ENCODE data around the gene CD63. TPM values are rescaled to one million over a fixed set of nuclear protein-coding genes. Genes with fewer than 3 reads are reported as not detected.
A peak's percentile ranks its signal among the peaks of the same experiment; 100 is the strongest.
"Not testable (repeated sequence)": the region's sequence is repeated elsewhere in the genome, so short reads cannot be mapped to it uniquely, and the experiment has no call there.

Gene CD63, protein sequence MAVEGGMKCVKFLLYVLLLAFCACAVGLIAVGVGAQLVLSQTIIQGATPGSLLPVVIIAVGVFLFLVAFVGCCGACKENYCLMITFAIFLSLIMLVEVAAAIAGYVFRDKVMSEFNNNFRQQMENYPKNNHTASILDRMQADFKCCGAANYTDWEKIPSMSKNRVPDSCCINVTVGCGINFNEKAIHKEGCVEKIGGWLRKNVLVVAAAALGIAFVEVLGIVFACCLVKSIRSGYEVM
- total RNA-seq = 100 to 1,000 TPM; 177 to 185 TPM

GRCh38 chr12:55728939-55729818 is at the start of gene CD63:
TSS of gene CD63 (minus strand) at chr12:55729009. CDS start at chr12:55728341, 668 bp downstream.
- H3K27ac Mint-ChIP-seq = peak within 1 kb of the TSS; percentile 85
- peak; percentile 67 for DNase-seq
- peaks cover 12% of the 10 kb centered on the region for H3K36me3 Mint-ChIP-seq (ENCODE audit: low read depth)
- POLR2A ChIA-PET = interaction anchor here (0.7 to 3.0 kb wide), 17 partner anchors 9 to 374 kb away, joined by 3 to 84 read pairs (median 5); partner anchors contain the start of genes BLOC1S1, DGKA, DNAJC14 and ORMDL2
- H3K9me3 Mint-ChIP-seq = no peaks in the 10 kb centered on the region
- H3K4me1 Mint-ChIP-seq = peaks cover 44% of the 10 kb centered on the region
- H3K4me3 Mint-ChIP-seq = peak within 1 kb of the TSS; percentile 87
- CTCF ChIA-PET = interaction anchor here (0.6 to 3.0 kb wide), 10 partner anchors 9 to 204 kb away, joined by 3 to 54 read pairs (median 4); partner anchors contain the start of genes BLOC1S1, ORMDL2, RDH5 and SARNP
- H3K27me3 Mint-ChIP-seq = no peaks in the 10 kb centered on the region

DNA sequence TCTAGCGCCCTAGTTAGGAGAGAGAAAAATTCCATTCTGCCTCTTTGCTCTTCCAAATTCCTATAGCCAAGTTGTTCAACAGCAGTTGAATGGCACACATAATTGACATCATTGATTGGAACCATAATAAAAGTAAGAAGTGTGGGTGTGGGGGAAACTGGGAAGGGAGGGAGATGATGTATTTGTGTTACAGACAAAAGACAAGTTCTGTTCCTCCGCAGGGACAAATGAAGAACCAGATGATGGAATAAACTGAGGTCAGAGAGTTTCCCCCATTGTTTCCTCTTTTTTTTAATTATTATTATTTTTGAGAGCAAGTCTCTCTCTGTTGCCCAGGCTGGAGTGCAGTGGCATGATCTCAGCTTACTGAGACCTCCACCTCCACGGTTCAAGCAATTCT is 49.0 kb upstream of the CD63 start:
- ChIA-PET POLR2A (no interaction called here), CTCF (no interaction called here)
- no peak for DNase-seq
- peaks cover 21% of the 10 kb centered on the region for H3K4me1 Mint-ChIP-seq
- H3K36me3 Mint-ChIP-seq (ENCODE audit: low read depth) = peaks cover 53% of the 10 kb centered on the region
- no peak overlapping the region for H3K4me3 Mint-ChIP-seq
- H3K9me3 Mint-ChIP-seq = no peaks in the 10 kb centered on the region
- H3K27ac Mint-ChIP-seq = no peak overlapping the region
- no peaks in the 10 kb centered on the region for H3K27me3 Mint-ChIP-seq

DNA sequence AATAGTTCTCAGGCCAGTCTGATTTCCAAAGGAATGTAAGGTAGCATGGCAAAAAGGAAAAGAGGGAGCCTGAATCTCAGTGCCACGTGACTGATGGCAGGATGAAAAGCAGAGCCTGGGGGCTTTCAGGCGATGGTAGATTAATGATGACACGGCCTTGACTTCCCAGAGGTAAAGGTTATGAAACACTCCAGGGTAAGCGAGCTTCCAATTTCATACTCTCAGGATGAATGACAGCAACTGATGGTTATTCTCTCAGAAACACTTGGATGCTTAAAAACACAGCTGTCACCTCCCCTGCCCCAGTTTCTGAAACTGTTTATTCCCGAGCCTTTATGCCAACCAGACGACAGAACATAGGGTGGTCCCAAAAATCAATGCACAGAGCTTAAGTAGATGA is 42.9 kb upstream of the CD63 start:
- Mint-ChIP-seq H3K4me3 (no peak overlapping the region), H3K27me3 (no peaks in the 10 kb centered on the region), H3K4me1 (peaks cover 9% of the 10 kb centered on the region), H3K36me3 (ENCODE audit: low read depth) (peaks cover 39% of the 10 kb centered on the region), H3K27ac (no peak overlapping the region), H3K9me3 (no peaks in the 10 kb centered on the region)
- ChIA-PET POLR2A (interaction anchor here (1.2 to 2.4 kb wide), 2 partner anchors 9 to 156 kb away, joined by 3 to 6 read pairs; partner anchors contain the start of gene PYM1), CTCF (interaction anchor here (1.3 kb wide), 1 partner anchor 46 kb away, joined by 3 read pairs; the partner anchor contains the start of genes ORMDL2 and SARNP)
- DNase-seq = no peak

- Mint-ChIP-seq H3K9me3 (no peaks in the 10 kb centered on the region), H3K36me3 (ENCODE audit: low read depth) (peaks cover 41% of the 10 kb centered on the region), H3K27me3 (no peaks in the 10 kb centered on the region), H3K27ac (no peak overlapping the region), H3K4me1 (peaks cover 3% of the 10 kb centered on the region), H3K4me3 (no peak overlapping the region)
- ChIA-PET CTCF (no interaction called here), POLR2A (no interaction called here)
- no peak for DNase-seq
These were observed 38.3 kb upstream of the CD63 start for GRCh38 chr12:55767156-55767555.

DNA sequence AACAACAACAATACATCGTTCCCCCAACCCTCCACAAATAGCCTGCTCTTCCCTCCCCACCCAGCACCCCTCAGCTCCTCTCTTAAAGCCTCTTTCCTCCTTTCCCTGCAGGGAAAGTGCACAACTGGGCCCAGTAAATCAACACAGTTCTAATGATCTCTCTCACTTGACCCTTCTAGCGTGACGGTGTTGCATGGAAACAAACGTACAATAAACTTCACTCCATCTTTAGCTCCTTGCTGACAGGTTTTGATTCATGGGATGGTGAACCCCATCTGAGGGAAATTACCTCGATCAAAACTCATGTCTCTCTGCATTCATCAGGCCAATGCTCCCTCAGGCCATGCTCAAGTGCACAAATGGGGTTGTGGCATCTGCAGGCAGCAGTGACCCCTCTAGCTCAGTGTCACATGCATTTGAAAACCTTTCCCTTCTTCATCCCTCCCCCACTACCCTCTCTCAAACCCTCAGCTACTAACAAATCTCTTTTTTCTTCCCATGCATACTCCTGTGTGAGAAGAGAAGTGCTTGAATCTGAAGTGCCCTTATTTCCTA is 37.0 kb upstream of the CD63 start:
- ChIA-PET POLR2A (no interaction called here), CTCF (interaction anchor here (1.3 to 1.5 kb wide), 2 partner anchors 24 to 52 kb away, joined by 4 read pairs; partner anchors contain the start of genes ORMDL2 and SARNP)
- H3K27ac Mint-ChIP-seq = no peak overlapping the region
- no peaks in the 10 kb centered on the region for H3K9me3 Mint-ChIP-seq
- no peak for DNase-seq
- H3K27me3 Mint-ChIP-seq = no peaks in the 10 kb centered on the region
- peaks cover 8% of the 10 kb centered on the region for H3K4me1 Mint-ChIP-seq
- no peak overlapping the region for H3K4me3 Mint-ChIP-seq
- H3K36me3 Mint-ChIP-seq (ENCODE audit: low read depth) = peaks cover 37% of the 10 kb centered on the region

DNA sequence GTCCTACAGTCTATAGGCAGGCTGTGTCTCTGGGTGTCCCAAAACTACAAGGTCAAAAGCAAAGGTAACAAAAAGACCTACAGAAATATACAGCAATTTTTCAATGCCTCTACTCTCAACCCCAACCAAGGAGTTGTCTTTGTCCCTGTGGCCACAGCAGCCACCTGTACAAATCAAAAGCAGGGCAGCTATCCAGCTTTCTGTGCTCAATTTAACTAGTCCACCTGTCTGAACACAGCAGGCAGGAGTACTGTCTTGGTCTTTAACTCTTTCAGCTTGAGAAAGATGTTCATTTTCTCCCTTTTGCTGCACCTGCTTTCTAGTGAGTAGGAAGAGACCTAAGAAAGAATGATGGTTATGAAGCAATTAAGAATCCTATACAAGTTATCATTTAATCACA is 33.8 kb upstream of the CD63 start:
- no peak overlapping the region for H3K27ac Mint-ChIP-seq
- no peaks in the 10 kb centered on the region for H3K9me3 Mint-ChIP-seq
- H3K4me1 Mint-ChIP-seq = peaks cover 14% of the 10 kb centered on the region
- H3K4me3 Mint-ChIP-seq = no peak overlapping the region
- peaks cover 57% of the 10 kb centered on the region for H3K36me3 Mint-ChIP-seq (ENCODE audit: low read depth)
- DNase-seq = no peak
- ChIA-PET POLR2A (interaction anchor here (1.7 kb wide), 1 partner anchor 10 kb away, joined by 6 read pairs; no protein-coding TSS in a partner anchor), CTCF (interaction anchor here (0.6 to 1.0 kb wide), 2 partner anchors 24 to 176 kb away, joined by 3 read pairs; no protein-coding TSS in a partner anchor)
- H3K27me3 Mint-ChIP-seq = no peaks in the 10 kb centered on the region

DNA sequence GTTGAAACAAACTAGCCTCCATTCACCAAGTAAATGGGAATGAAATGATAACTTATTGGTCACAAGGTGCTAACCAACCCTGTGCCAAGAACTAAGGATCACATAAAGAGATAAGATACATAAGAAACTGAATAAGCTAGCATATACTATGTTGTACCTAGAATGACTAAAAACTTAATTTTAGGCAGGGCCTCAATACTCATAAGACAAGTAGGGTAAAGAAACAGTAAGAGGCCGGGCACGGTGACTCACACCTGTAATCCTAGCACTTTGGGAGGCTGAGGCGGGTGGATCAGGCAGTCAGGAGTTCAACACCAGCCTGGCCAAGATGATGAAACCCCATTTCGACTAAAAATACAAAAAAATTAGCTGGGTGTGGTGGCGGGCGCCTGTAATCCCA is 31.9 kb upstream of the CD63 start:
- H3K27ac Mint-ChIP-seq = peak overlapping the region; percentile 64
- H3K36me3 Mint-ChIP-seq (ENCODE audit: low read depth) = peaks cover 65% of the 10 kb centered on the region

DNA sequence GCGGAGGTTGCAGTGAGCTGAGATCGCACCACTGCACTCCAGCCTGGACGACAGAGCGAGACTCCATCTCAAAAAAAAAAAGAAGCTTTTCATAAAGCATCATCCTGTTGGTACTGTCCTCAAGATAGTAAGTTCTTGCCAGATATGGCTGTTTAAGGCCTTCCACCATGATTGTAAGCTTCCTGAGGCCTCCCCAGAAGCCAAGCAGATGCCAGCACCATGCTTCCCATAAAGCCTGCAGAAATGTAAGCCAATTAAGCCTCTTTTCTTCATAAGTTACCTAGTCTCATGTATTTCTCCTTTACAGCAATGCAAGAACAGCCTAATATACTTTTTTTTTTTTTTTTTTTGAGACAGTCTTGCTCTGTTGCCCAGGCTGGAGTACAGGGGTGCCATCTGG is 29.8 kb upstream of the CD63 start:
- CTCF ChIA-PET, H3K4me3 Mint-ChIP-seq, DNase-seq, H3K27me3 Mint-ChIP-seq, H3K27ac Mint-ChIP-seq, H3K9me3 Mint-ChIP-seq: not testable (repeated sequence)
- Mint-ChIP-seq H3K36me3 (ENCODE audit: low read depth) (peaks cover 73% of the 10 kb centered on the region), H3K4me1 (peaks cover 14% of the 10 kb centered on the region)
- POLR2A ChIA-PET = interaction anchor here (0.7 to 1.6 kb wide), 2 partner anchors 11 to 71 kb away, joined by 3 to 4 read pairs; no protein-coding TSS in a partner anchor

More for the DNA sequence above, 31.9 kb upstream of the CD63 start:
- Mint-ChIP-seq H3K9me3 (no peaks in the 10 kb centered on the region), H3K27me3 (no peaks in the 10 kb centered on the region), H3K4me1 (peaks cover 14% of the 10 kb centered on the region), H3K4me3 (no peak overlapping the region)
- no peak for DNase-seq
- ChIA-PET POLR2A (no interaction called here), CTCF (interaction anchor here (1.1 kb wide), 2 partner anchors 22 to 30 kb away, joined by 4 read pairs; no protein-coding TSS in a partner anchor)

- H3K9me3 Mint-ChIP-seq = no peaks in the 10 kb centered on the region
- H3K4me3 Mint-ChIP-seq = no peak overlapping the region
- peaks cover 14% of the 10 kb centered on the region for H3K4me1 Mint-ChIP-seq
- peaks cover 77% of the 10 kb centered on the region for H3K36me3 Mint-ChIP-seq (ENCODE audit: low read depth)
- ChIA-PET POLR2A (interaction anchor here (1.6 to 1.9 kb wide), 2 partner anchors 10 to 72 kb away, joined by 3 to 8 read pairs; no protein-coding TSS in a partner anchor), CTCF (no interaction called here)
- H3K27ac Mint-ChIP-seq = peak overlapping the region; percentile 42
- H3K27me3 Mint-ChIP-seq = no peaks in the 10 kb centered on the region
- DNase-seq = no peak
These were observed 28.9 kb upstream of the CD63 start for GRCh38 chr12:55757701-55758100.

DNA sequence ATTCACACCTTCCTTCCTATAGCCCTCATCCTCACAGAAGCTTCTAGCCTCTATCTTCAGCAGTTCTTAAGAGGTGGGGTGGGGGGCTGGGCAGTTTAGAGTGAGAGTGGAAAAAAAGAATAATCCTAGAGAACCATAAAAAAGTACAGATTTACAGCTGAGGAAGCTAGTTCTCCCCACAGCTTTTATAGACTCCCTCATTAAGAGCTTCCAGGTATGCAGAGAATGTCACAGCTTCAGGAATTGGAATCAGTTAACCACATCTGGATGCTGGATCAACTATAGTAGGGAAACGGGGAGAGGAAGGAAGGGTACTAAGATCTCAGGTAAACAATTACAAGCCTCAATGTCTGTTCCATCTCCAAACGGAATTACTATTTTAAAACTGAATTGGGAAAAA is 26.4 kb upstream of the CD63 start:
- Mint-ChIP-seq H3K9me3 (no peaks in the 10 kb centered on the region), H3K4me1 (peaks cover 2% of the 10 kb centered on the region), H3K4me3 (no peak overlapping the region), H3K36me3 (ENCODE audit: low read depth) (peaks cover 71% of the 10 kb centered on the region), H3K27me3 (no peaks in the 10 kb centered on the region), H3K27ac (no peak overlapping the region)
- DNase-seq = no peak
- POLR2A ChIA-PET = interaction anchor here (3.2 kb wide), 1 partner anchor 11 kb away, joined by 12 read pairs; no protein-coding TSS in a partner anchor
- CTCF ChIA-PET = interaction anchor here (0.8 to 3.1 kb wide), 2 partner anchors 11 to 17 kb away, joined by 3 to 18 read pairs; no protein-coding TSS in a partner anchor

- DNase-seq = no peak
- H3K27me3 Mint-ChIP-seq = no peaks in the 10 kb centered on the region
- H3K4me3 Mint-ChIP-seq = no peak overlapping the region
- no peaks in the 10 kb centered on the region for H3K9me3 Mint-ChIP-seq
- H3K36me3 Mint-ChIP-seq (ENCODE audit: low read depth) = peaks cover 26% of the 10 kb centered on the region
- peaks cover 24% of the 10 kb centered on the region for H3K4me1 Mint-ChIP-seq
- H3K27ac Mint-ChIP-seq = no peak overlapping the region
- ChIA-PET POLR2A (interaction anchor here (0.6 to 3.3 kb wide), 4 partner anchors 9 to 38 kb away, joined by 3 to 19 read pairs (median 6); no protein-coding TSS in a partner anchor), CTCF (interaction anchor here (0.8 to 3.6 kb wide), 2 partner anchors 11 to 24 kb away, joined by 3 to 22 read pairs; no protein-coding TSS in a partner anchor)
These were observed 19.6 kb upstream of the CD63 start for GRCh38 chr12:55748230-55748993.

GRCh38 chr12:55746913-55747231 is 18.1 kb upstream of the CD63 start:
- Mint-ChIP-seq H3K27me3 (peaks cover 7% of the 10 kb centered on the region), H3K4me3 (no peak overlapping the region), H3K36me3 (ENCODE audit: low read depth) (peaks cover 14% of the 10 kb centered on the region), H3K27ac (no peak overlapping the region), H3K9me3 (no peaks in the 10 kb centered on the region), H3K4me1 (peaks cover 33% of the 10 kb centered on the region)
- no peak for DNase-seq
- ChIA-PET POLR2A (interaction anchor here (0.6 to 3.3 kb wide), 10 partner anchors 9 to 193 kb away, joined by 3 to 19 read pairs (median 4); partner anchors contain the start of genes ORMDL2, PYM1 and SARNP), CTCF (interaction anchor here (0.7 to 3.6 kb wide), 8 partner anchors 9 to 438 kb away, joined by 3 to 22 read pairs (median 4); partner anchors contain the start of genes ORMDL2 and SARNP)

All from activated CD4-positive, alpha-beta memory T cell treated with anti-CD3 and anti-CD28 coated beads, Interleukin-2, amount 10 ng/mL, durations not matched to agents 7 days and 5 days (primary cell).